A549 (cell line): ENCODE results near the gene FAN1. TPM values are rescaled to one million over a fixed set of nuclear protein-coding genes. Genes with fewer than 3 reads are reported as not detected.

ENCODE experiments used
- ATAC-seq, 2 experiments: fragments of 200-7000 bp in 1 of 2; fragments of >200 bp in 1 of 2; cut with Nextera tagmentation in 1 of 2; cut with Tn5 transposase in 1 of 2; 3 replicates each; pipeline versions ENCODE4 v1.8.0 to v1.9.1; 2018 to 2020; ENCODE audit warnings: mild to moderate bottlenecking in 1 of 2, moderate library complexity in 1 of 2
- CTCF ChIA-PET: fragments of 300-600 bp; sonication (Branson Sonifier 250); formaldehyde crosslinking; extraction: SDS; loops from one replicate; lab custom pipeline; 2021; ENCODE audit warnings: antibody characterized with exemption, inconsistent platforms; lab: Yijun Ruan, JAX
- POLR2A ChIA-PET: fragments of 350-600 bp; formaldehyde crosslinking; extraction: SDS; loops from one replicate; lab custom pipeline; 2021; ENCODE audit warnings: antibody characterized with exemption, inconsistent platforms; lab: Yijun Ruan, JAX
- DNase-seq, 2 experiments: peaks; one replicate each; pipeline versions ENCODE4 v3.0.0 to v3.0.0-alpha.2; 2011 to 2016; ENCODE audit warnings: low read depth in 1 of 2, low spot score in 1 of 2
- FAIRE-seq: peaks from 2 replicates; lab custom pipeline; 2011; peaks lifted over from hg19 to GRCh38; lab: Jason Lieb, UNC
- H3K27ac ChIP-seq, 2 experiments: fragments of >200 bp; sonication (Bioruptor Twin); formaldehyde crosslinking; 3 replicates each; pipeline ENCODE4 v1.5.1; 2016 to 2017
- H3K4me1 ChIP-seq: fragments of >200 bp; sonication (Bioruptor Twin); formaldehyde crosslinking; 3 replicates; pipeline ENCODE4 v1.6.1; 2016
- H3K4me2 ChIP-seq: fragments of >200 bp; sonication (Bioruptor Twin); formaldehyde crosslinking; 3 replicates; pipeline ENCODE4 v1.6.1; 2016
- H3K4me3 ChIP-seq: fragments of >200 bp; sonication (Bioruptor Twin); formaldehyde crosslinking; 3 replicates; pipeline ENCODE4 v1.5.1; 2016
- H3K9me3 ChIP-seq: fragments of >200 bp; sonication (Bioruptor Twin); formaldehyde crosslinking; 3 replicates; pipeline ENCODE4 v1.6.1; 2016
- BHLHE40 ChIP-seq: IDR thresholded peaks from 2 replicates; pipeline ENCODE4 v1.6.1; 2012; ENCODE audit warnings: low read depth, low read length, inconsistent platforms
- CBX8 ChIP-seq: fragments of 200-600 bp; sonication (generic); IDR thresholded peaks from 2 replicates; pipeline ENCODE4 v1.6.1; 2016
- CHD4 ChIP-seq: fragments of 200-600 bp; sonication (generic); IDR thresholded peaks from 2 replicates; pipeline ENCODE4 v1.6.1; 2016; ENCODE audit warnings: antibody characterized with exemption, mild to moderate bottlenecking, borderline replicate concordance
- HDAC2 ChIP-seq: fragments of 200-600 bp; sonication (generic); IDR thresholded peaks from 2 replicates; pipeline ENCODE4 v1.6.1; 2016
- HOXA7 ChIP-seq: fragments of 250-450 bp; sonication (Bioruptor Pico); IDR thresholded peaks from 2 replicates; pipeline ENCODE4 v1.5.0; 2020; ENCODE audit warnings: mild to moderate bottlenecking, moderate library complexity
- HOXB13 ChIP-seq: fragments of 250-450 bp; sonication (Bioruptor Pico); IDR thresholded peaks from 2 replicates; pipeline ENCODE4 v1.5.0; 2020; ENCODE audit warnings: low read depth, mild to moderate bottlenecking, moderate library complexity
- HOXB5 ChIP-seq: fragments of 250-450 bp; sonication (Bioruptor Pico); IDR thresholded peaks from 2 replicates; pipeline ENCODE4 v1.5.0; 2020; ENCODE audit warnings: mild to moderate bottlenecking, moderate library complexity
- JUN ChIP-seq, 2 experiments: fragments of >200 bp; sonication (Bioruptor Twin); formaldehyde crosslinking; IDR thresholded peaks; 2 replicates in 1 of 2; 3 replicates in 1 of 2; pipeline ENCODE4 v1.6.1; 2016 to 2017
- KDM1A ChIP-seq: fragments of 200-600 bp; sonication (generic); IDR thresholded peaks from 2 replicates; pipeline ENCODE4 v1.6.1; 2016; ENCODE audit warnings: low read depth, mild to moderate bottlenecking
- KDM5A ChIP-seq: fragments of 200-600 bp; sonication (generic); IDR thresholded peaks from 2 replicates; pipeline ENCODE4 v1.6.1; 2016; ENCODE audit warnings: antibody characterized with exemption, mild to moderate bottlenecking
- NFE2L2 ChIP-seq: fragments of 150-350 bp; conservative IDR thresholded peaks from 2 replicates; pipeline ENCODE4 v1.6.1; 2014; ENCODE audit warnings: low read length
- NR3C1 ChIP-seq: fragments of >200 bp; sonication (Bioruptor Twin); formaldehyde crosslinking; IDR thresholded peaks from 3 replicates; pipeline ENCODE4 v1.6.1; 2017
- PHF8 ChIP-seq: fragments of 200-600 bp; sonication (generic); IDR thresholded peaks from 2 replicates; pipeline ENCODE4 v1.6.1; 2016; ENCODE audit warnings: low read depth, mild to moderate bottlenecking, antibody characterized with exemption, moderate library complexity, borderline replicate concordance
- RCOR1 ChIP-seq: fragments of 150-350 bp; IDR thresholded peaks from 2 replicates; pipeline ENCODE4 v1.6.1; 2014; ENCODE audit warnings: antibody characterized with exemption, low read length, low read depth
- REST ChIP-seq: fragments of 200-600 bp; sonication (generic); IDR thresholded peaks from 2 replicates; pipeline ENCODE4 v1.6.1; 2016; ENCODE audit warnings: antibody characterized with exemption, mild to moderate bottlenecking, moderate library complexity
- RFX5 ChIP-seq: fragments of 450-650 bp; IDR thresholded peaks from 2 replicates; pipeline ENCODE4 v1.7.1; 2014; ENCODE audit warnings: antibody characterized with exemption, mild to moderate bottlenecking, moderate library complexity
- SMC3 ChIP-seq: fragments of >200 bp; sonication (Bioruptor Twin); formaldehyde crosslinking; IDR thresholded peaks from 3 replicates; pipeline ENCODE4 v1.6.1; 2018; ENCODE audit warnings: inconsistent platforms
- SREBF2 ChIP-seq: fragments of 450-650 bp; IDR thresholded peaks from 2 replicates; pipeline ENCODE4 v1.6.1; 2014; ENCODE audit warnings: mild to moderate bottlenecking, moderate library complexity
- USF2 ChIP-seq: fragments of 450-650 bp; IDR thresholded peaks from 2 replicates; pipeline ENCODE4 v1.6.1; 2014; ENCODE audit warnings: antibody characterized with exemption
- WGBS: methylation state at CpG from one replicate; pipeline ENCODE4 v1.1.6; 2017; ENCODE audit errors: missing lambda C conversion rate; 5-methylcytosine and 5-hydroxymethylcytosine counted together
- polyA plus RNA-seq, 4 experiments: library from polyadenylated mRNA; depleted of rRNA in 3 of 4; stranded (reverse); fragments of >200 nt; fragmentation: RNase III in 1 of 4; extraction: RNeasy Plus Mini Kit Qiagen cat#74134 plus additional on column Dnase treatment in 1 of 4; gene quantifications; 2 replicates in 3 of 4; 3 replicates in 1 of 4; pipeline ENCODE4 v1.2.3, GENCODE V29; 2011 to 2017
- TF ChIP-seq, protein P1 (sequence below): fragments of >200 bp; sonication (Bioruptor Twin); formaldehyde crosslinking; IDR thresholded peaks from 3 replicates; pipeline ENCODE4 v1.5.1; 2016
- TF ChIP-seq, protein P2 (sequence below): fragments of 250-450 bp; sonication (Bioruptor Pico); IDR thresholded peaks from 2 replicates; pipeline ENCODE4 v1.5.0; 2021; ENCODE audit warnings: mild to moderate bottlenecking, moderate library complexity, borderline replicate concordance
- TF ChIP-seq, protein P3 (sequence below): fragments of >200 bp; sonication (Bioruptor Twin); formaldehyde crosslinking; IDR thresholded peaks from 3 replicates; pipeline ENCODE4 v1.6.1; 2016

The FAN1 gene
- polyA plus RNA-seq, 2 of the 4 experiments (the other 2 are of a cell fraction) = 17.4 to 22.1 TPM

- no peak for FAIRE-seq
- TF ChIP-seq HOXB13 (CRISPR knock-in tag) (no peak), HOXA7 (CRISPR knock-in tag) (no peak), KDM1A (no peak), BHLHE40 (no peak), NR3C1 (no peak), SMC3 (no peak), SREBF2 (no peak), USF2 (no peak)
- TF ChIP-seq, protein P1, sequence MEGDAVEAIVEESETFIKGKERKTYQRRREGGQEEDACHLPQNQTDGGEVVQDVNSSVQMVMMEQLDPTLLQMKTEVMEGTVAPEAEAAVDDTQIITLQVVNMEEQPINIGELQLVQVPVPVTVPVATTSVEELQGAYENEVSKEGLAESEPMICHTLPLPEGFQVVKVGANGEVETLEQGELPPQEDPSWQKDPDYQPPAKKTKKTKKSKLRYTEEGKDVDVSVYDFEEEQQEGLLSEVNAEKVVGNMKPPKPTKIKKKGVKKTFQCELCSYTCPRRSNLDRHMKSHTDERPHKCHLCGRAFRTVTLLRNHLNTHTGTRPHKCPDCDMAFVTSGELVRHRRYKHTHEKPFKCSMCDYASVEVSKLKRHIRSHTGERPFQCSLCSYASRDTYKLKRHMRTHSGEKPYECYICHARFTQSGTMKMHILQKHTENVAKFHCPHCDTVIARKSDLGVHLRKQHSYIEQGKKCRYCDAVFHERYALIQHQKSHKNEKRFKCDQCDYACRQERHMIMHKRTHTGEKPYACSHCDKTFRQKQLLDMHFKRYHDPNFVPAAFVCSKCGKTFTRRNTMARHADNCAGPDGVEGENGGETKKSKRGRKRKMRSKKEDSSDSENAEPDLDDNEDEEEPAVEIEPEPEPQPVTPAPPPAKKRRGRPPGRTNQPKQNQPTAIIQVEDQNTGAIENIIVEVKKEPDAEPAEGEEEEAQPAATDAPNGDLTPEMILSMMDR = no peak
- WGBS = 81% methylated on average over 4 of the region's 4 CpGs
- no peak overlapping the region for H3K27ac ChIP-seq
- POLR2A ChIA-PET = no interaction called here
- no peaks in the 10 kb centered on the region for H3K4me1 ChIP-seq
- no peak for ATAC-seq
- no peaks in the 10 kb centered on the region for H3K9me3 ChIP-seq
- no peak overlapping the region for H3K4me3 ChIP-seq
- no peak overlapping the region for H3K4me2 ChIP-seq
- CTCF ChIA-PET = no interaction called here
- DNase-seq = no peak
These were observed 17.4 kb downstream of the FAN1 start for GRCh38 chr15:30921106-30921505.

- TF ChIP-seq REST (no peak), HOXB5 (CRISPR knock-in tag) (no peak), RFX5 (no peak), RCOR1 (no peak), JUN (IDR thresholded peaks at IDR 0.05) (no peak), HDAC2 (no peak), CBX8 (no peak), NFE2L2 (no peak), PHF8 (no peak), KDM5A (no peak), SMC3 (no peak), CHD4 (no peak)
- TF ChIP-seq, protein P2, sequence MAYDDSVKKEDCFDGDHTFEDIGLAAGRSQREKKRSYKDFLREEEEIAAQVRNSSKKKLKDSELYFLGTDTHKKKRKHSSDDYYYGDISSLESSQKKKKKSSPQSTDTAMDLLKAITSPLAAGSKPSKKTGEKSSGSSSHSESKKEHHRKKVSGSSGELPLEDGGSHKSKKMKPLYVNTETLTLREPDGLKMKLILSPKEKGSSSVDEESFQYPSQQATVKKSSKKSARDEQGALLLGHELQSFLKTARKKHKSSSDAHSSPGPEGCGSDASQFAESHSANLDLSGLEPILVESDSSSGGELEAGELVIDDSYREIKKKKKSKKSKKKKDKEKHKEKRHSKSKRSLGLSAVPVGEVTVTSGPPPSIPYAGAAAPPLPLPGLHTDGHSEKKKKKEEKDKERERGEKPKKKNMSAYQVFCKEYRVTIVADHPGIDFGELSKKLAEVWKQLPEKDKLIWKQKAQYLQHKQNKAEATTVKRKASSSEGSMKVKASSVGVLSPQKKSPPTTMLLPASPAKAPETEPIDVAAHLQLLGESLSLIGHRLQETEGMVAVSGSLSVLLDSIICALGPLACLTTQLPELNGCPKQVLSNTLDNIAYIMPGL (CRISPR knock-in tag) = no peak
- TF ChIP-seq, protein P3, sequence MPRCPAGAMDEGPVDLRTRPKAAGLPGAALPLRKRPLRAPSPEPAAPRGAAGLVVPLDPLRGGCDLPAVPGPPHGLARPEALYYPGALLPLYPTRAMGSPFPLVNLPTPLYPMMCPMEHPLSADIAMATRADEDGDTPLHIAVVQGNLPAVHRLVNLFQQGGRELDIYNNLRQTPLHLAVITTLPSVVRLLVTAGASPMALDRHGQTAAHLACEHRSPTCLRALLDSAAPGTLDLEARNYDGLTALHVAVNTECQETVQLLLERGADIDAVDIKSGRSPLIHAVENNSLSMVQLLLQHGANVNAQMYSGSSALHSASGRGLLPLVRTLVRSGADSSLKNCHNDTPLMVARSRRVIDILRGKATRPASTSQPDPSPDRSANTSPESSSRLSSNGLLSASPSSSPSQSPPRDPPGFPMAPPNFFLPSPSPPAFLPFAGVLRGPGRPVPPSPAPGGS = no peak
- TF ChIP-seq, protein P1 = no peak
- CTCF ChIA-PET = interaction anchor here (1.3 kb wide), 1 partner anchor 40 kb away, joined by 3 read pairs; no protein-coding TSS in a partner anchor
- DNase-seq = no peak
- ATAC-seq = no peak
- POLR2A ChIA-PET = no interaction called here
- H3K4me2 ChIP-seq = no peak overlapping the region
- no peaks in the 10 kb centered on the region for H3K9me3 ChIP-seq
- H3K4me1 ChIP-seq = no peaks in the 10 kb centered on the region
- FAIRE-seq = peak; percentile 36
- WGBS = 95% methylated on average over 9 of the region's 9 CpGs
- no peak overlapping the region for H3K27ac ChIP-seq
- no peak overlapping the region for H3K4me3 ChIP-seq
These were observed 18.2 kb downstream of the FAN1 start for GRCh38 chr15:30921781-30922479.
